Inferior parietal cortex (tissue), 1 donor: Measurements from ENCODE around the gene AP1S2.
"Not testable (repeated sequence)": the region's sequence is repeated elsewhere in the genome, so short reads cannot be mapped to it uniquely, and the experiment has no call there.

Source experiments
- DNase-seq: peaks from one replicate; pipeline ENCODE4 v3.0.0-alpha.2; 2016; ENCODE audit errors: extremely low spot score

The AP1S2 gene

DNA sequence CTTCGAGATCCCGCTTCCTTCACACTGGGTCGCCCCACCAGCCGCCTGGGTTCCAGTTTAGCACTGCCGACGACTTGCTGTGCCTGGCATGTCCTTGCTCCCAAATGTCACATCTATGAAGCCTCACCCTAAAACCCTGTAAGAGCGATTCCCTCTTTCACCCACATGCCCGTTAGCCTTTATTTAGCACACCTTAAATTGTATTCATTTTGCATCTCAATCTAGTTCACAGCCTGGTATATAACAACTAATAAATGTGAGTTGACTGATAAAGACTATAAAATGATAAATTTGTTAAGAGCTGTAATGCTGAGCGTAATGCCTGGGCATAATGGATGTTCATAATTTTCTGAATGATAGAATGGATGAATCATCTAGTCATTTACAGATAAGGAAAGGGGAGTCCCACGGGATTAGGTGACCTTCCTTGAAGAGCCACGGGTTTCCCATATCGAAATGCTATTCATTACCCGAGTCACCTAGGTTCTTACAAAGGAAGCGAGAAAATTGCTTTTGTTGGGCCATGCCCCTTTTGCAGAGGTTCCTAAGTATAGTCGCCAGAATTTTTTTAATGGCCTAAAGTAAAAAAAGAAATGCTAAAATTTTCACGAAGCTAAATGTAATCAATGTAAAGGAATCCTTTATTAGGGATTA is 1.1 kb upstream of the AP1S2 start:
- DNase-seq: no peak

DNA sequence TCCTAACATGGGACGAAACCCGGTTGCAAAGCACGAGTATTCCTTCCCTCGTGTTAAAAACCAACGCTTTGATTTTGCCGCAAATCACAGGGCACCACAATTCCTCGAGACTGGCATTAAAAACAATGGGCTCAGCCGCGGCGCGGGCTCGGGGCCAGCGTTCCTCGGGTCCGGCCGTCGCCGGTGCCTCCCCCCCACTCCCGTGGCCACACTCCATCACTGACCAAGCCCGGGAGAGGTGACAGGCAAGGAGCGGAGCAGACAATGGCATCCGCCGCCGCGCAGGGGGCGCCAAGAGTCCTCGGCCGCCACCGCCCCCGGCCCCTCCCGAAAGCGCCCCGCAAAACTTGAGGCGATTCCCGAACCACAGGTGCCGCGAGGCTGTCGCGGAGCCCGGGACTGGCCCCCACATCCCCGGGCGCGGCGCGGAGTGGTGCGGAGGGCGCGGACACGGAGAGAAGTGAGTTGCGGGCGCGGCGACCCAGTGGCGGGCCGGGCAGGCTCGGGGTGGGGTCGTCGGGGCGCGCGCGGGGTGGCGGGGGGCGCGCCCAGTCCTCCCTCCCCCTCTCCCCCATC is 445 bp downstream of the AP1S2 start:
- no peak for DNase-seq

DNA sequence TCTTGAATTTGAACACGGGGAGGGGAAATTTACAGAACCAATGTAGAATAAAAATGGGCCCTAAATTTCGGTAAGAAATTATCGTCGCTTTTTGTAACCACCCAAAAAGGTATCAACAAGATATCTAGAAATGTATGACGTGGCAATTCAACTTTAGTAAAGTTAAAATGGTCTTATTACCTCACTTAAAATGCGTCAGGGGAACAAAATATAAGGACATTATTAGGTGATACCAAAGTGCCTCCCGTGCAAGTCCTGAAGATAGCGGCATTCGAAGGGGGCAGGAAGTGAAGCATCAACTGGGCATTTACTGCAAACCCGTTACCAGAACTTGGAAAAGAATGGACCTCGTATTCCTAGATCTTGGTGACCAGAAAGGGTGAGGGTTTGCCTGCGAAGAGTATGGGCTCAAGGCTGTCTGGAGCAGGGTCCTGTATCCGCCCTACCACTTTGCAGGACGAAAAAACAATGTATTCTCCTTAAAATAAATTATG is 980 bp downstream of the AP1S2 start:
- DNase-seq: no peak

DNA sequence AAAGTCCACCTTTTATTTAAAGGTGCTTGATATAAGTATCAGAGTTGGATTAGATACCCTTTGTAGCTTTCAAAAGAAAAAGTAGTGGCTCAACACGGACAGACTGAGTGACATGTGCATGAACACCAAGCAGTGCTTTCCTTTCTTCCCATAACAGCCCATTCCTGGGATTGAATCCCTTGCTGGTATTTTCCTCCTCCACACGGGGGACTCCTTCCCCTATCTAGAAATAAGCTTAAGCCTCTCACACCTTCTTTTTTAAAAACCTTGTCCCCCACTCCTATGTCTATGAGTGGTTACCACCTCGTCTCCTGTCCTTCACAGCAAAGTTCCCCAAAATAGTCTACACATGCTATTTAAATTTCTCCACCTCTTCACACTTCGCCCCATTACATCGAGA is 5.1 kb downstream of the AP1S2 start:
- DNase-seq: no peak

DNA sequence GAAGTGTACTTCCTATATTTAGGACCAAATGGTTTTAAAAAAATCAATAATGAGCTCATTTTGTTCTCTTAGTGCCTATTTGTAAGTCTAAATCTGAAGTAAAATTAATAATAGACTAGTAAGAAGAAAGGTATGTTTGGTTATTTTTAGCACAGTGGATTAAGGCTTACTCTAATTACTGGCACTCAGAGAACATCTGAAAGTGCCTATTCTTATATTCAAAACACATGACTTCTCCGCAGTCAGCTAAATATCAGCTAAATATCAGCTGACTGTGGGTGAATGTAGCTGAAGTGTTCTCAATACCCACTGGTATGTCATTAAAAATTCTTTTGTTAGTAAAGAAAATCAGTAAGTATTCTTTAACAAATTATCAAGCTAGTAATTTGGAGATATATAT is 6.0 kb downstream of the AP1S2 start:
- DNase-seq: no peak

DNA sequence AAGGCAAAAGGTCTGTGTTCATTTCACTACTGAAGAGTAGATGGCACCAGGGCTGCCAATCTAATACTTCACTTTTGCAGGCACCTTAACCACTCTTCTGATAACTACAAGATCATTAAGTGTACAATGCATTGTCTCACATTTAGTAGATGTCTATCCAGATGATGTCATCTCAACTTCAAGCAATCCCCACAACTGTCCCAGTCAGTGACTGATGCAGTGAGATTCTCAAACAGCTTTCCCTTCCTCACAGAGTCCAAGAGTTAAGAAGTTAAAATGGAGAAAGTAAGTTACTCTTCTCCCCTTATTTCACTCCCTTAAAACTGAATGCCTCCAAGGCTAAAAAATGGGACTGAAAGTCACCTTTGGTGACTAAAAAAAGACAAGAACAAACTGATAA is 10.7 kb downstream of the AP1S2 start:
- no peak for DNase-seq

DNA sequence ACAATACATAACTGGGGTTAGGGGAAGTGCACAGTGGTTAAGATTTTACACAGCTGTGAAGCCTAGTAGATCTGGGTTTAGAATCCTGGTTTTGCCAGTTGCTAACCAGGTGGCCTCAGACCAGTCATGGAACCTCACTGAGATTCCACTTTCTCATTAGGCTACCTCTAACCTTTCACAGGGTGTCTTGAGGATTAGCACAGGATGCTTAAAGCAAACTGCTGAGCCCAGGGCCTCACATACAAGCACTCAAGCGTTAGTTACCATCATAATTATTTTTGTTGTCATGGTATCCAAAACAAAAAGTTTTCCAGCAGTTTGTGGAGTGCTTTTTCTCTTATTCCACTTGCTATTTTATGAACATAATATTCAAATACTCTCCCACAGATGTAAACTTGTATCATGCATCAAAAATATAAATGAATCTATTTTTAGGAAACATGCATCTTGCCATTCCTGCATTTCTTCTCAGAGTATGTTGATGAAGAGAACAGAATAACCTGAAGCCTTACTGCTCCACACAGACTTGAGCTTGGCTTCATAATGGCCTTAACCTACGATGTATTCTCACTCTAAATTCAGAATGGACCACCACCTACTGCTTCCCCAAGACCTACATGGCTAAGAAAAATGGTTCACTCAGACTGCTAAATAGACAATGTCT is 12.6 kb downstream of the AP1S2 start:
- no peak for DNase-seq

DNA sequence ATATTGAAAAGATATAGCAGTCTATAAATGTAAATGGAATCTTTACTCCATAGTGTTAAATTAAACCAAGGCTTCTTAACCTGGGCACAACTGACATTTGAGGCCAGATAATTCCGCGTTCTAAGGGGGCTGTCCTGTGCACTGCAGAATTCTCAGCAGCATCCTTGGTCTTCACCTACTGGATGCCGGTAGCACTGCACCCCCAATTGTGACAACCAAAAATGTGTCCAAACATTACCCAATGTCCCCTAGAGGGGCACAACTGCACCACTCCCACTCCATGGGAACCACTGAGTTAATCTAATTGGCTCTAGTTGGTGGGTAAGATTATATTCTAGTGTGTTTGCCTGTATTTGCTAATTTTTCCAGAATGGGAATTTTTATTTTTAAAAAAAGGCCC is 16.6 kb downstream of the AP1S2 start:
- DNase-seq: no peak

DNA sequence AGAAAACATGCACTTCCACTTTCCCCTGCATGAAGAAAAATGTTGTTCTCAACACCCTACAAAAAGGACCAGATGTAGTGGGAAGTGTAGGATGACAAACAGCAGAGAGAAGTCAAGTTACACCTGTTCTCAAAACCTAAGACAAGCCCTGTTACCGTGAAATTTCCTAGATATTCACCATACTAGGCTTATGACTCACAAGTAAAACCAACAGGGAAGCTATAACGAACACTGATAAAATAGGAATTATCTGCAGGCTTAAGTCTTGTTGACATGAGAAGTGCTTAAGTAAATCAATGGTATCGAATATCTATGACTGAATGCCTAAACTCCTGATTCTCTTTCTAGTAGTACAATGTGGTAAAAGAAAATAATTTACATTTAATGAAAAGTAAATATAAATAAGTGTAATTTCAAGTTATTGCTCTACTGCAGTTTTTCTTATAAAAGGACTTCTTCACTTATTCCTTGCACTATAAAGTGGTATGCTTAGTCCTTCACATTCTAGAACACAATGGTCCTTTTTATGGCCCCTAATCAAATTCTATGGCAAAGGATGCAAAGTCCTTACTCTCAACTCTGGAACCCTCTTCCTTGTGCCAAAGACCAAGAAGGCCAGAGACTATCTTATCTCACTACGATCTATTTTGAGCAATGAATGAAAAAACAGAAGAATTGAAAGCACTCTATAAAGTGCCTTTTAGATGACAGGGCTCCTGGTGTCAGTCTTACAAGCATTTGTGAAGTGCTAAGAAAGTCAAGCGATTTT is 19.6 kb downstream of the AP1S2 start:
- no peak for DNase-seq

DNA sequence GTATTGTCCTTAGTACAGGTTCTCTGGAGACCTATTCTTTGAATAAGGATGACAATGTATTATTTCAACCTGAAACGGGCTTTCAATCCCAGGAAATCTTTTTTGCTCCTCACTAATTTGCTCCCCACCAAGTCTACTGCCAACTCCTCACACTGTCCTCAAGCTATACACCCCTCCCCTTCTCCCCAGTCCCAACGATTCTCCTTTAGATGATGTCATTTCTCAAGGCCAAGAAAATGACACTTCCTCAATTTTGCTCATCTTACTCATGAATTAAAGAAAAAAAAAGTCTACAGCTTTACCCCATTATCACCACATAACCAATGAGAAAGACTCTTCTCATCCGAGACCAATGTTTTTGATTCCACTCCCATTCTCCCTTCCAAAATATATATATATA is 20.6 kb downstream of the AP1S2 start:
- no peak for DNase-seq

DNA sequence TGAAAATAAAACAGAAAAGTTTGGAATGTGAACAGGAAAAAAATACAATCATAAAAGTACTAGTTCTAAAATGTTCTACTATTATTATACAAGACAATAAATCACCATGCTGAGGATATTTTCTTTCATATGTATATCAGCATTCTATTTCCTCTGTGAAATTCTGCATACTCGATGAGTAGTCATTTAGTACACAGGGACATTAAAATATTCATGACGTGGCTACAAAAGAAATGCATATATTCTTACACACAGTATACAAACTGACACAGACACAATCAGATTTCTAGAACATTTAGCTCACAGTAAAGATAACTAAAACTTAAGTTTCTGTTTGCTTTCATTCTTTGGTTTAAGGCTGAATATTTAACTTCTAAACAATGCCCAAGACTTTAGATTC is 23.3 kb downstream of the AP1S2 start:
- not testable (repeated sequence) for DNase-seq

DNA sequence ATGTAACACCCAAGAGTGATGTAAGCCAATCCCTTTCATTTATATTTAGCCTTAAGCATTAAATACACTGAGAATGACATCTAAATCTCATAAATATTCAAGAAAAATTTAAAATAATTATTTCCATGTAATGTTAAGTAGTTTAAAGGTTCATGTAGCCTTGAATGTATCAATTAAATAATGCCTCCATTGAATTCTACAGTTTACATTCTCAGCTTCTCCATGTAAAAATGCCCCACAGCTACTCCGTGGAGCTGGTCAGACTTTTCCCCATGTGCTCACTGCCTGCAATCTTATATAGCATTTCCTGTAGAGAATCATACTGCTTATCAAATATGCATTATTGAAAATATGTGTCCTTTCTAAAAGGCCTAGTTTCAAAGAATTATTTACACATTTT is 25.4 kb downstream of the AP1S2 start:
- no peak for DNase-seq

DNA sequence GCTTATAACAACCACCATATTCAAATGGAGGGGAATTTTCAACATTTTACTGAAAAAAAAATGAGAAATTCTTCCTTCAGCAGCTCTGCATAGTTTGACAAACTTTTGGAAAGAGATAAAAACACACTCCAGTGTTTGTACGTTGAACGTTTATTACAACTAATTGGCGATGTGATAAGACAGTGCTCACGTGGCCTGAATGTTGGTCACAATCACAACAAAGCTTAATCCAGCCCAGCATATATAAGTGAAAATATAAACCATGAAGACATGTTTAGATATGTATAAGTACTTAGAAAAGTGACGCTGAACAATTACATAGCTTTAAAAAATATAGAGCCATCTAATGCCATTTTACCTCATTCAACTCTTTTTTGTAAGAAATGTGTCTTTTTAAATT is 28.7 kb downstream of the AP1S2 start:
- DNase-seq: no peak

DNA sequence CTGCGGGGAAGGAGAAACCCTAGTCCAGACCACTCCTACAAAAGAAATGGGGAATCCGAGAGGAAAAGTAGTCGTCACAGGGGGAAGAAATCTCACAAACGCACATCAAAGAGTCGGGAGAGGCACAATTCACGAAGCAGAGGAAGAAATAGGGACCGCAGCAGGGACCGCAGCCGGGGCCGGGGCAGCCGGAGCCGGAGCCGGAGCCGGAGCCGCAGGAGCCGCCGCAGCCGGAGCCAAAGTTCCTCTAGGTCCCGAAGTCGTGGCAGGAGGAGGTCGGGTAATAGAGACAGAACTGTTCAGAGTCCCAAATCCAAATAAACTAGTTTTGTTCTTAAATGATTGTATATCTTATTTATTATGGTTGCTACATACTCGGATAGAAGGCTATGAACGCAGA is 31.7 kb downstream of the AP1S2 start:
- no peak for DNase-seq

DNA sequence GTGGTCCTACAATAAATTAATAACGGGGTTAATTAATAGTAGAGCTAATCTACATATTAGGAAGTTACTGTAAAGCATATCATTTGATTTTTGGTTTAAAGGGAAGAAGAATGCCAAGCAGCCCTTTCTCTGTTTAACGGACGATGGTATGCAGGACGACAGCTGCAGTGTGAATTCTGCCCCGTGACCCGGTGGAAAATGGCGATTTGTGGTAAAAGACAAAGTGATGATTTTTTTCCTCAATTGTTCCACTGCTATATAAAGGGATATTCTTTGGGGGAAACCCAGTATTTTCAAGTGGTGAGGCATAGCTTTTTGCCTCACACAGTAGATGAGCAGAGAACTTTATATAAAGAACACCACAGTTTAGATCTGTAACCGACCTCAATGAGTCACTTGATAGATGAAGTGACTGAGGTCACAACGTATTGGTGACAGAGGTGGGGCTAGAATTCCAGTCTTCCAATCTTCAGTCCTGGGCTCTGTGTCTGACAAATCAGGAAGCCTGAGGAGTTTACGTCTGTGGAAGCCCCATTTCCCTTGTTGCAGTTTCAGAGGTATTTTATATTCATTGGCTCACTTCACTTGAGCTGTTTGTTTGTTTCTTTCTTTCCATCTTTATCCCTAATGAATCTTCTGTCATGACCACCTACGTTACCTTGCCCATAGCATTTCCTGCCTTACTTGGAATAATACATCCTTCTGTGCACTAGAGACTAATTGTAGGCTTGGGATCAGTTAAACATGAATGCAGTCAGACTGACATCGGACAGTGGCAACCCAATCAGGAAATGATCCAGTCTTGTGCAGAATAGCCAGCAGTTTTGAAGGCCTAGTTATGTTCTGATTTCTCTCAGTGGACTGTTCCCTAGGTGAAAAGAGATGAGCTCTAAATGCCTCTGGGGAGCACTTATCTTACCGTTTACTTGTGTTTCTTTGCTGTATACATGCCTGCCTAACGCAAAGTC is 34.2 kb downstream of the AP1S2 start:
- DNase-seq: no peak

DNA sequence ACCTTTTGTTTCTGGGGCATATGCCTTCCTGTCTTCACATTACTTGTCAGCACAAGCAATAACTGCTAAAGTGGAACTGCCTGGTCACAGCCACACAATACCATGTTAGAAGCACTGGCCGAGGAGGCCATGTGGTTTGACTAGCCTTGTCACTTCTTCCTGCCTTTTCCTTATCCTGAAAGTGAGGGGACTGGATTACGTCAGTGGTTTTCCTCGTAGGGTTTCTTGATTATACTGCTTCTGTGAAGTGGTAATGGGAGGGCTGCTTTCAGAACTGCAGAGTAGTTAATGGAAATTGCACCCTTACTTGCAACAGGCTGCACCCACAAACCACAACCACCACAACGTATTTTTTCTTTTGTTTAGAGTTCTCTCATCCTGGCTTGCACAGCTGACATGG is 37.7 kb downstream of the AP1S2 start:
- DNase-seq: no peak

DNA sequence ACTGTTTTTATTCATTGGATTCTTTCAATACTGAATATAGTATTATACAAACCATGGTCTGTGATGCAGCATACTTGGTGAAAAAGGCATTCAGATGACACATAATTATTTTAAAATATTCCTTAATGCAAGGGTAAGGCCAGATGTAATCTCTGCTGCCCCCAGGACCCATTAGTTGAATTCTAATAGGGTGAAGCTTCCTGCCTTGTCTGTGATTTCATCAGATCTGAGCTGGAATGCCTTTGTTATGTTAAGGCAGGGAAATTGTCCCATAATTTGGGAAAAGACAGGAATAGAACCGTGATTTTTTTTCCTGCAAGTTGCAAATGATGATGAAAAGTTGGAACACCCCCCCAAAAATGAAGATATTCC is 38.2 kb downstream of the AP1S2 start:
- no peak for DNase-seq

DNA sequence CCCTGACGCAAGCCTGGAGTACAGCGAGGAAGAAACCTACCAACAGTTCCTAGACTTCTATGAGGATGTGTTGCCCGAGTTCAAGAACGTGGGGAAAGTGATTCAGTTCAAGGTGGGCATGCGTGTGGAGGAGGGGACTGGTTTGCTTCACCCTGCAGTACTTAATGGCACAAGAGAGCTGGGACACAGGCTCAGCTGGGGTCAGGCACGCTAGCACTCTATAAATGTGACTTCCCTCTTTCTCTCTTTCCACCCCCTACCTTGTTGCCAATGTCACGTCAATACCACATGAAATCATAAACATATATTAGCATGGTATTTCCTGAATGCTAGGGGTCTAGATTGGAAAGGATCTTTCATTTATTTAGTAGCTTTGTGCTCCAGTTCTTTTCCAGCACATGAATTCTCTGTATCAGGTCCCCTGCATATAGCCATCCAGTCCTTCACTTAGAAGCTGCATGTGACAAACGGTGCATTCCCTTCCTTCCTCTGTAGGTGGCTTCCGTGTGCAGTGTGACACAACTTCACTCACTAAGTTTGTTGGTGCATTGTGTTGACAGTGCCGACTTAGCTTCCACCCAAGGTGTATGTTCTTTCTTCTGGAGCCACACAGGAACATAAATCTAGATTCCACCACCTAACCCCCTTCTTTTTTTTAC is 38.7 kb downstream of the AP1S2 start:
- peak; percentile 13 for DNase-seq

DNA sequence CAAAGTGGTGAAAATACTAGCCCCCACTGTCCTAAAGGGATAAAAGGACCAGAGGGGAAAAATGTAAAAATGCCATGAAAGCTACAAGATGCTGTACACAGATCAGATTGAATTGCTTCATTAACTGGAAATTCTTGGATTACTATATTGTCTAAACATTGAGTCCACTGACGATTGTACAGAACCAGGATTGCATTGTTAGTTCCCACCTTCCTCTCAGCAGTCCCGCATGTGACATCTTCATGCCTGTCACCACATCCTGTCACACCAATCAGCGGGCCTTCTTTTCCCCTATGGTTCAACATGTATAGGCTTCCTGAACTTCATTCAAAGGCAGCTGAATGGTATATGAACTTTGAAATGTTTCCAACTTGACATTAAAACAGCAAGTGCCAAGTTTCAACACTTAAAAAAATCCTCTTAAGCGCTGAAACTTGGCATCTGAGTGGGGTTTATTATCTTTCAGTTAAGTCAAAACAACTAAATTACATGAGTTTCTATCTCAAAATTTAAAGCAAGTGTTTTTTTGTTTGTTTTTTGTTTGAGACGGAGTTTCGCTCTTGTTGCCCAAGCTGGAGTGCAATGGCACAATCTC is 39.7 kb downstream of the AP1S2 start:
- no peak for DNase-seq

DNA sequence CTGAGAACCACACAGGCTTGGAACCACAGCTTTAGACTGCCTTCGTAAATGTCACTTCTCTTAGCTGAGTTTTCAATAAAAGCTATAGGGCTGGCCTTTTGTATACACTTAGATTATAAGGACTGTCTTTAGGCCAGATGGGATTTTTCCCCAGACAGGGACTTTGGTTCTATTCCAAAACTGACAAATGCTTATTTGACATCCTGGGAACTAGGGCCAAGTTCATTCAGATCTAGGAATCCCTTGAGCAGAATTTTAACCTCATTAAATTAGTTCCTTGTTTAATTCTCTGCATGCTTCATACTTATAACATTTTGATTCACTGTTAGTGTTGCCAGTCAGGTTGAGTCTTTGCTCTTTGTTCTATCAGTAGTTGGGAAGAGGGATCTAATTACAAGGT is 41.2 kb downstream of the AP1S2 start:
- no peak for DNase-seq
